GM12872 (cell line): Measurements from ENCODE around the gene EGLN2.

Experiments used
- TF ChIP-seq, protein P1 (sequence below): IDR thresholded peaks from 3 replicates; pipeline ENCODE4 v1.5.1; 2011; ENCODE audit warnings: low read depth, mild to moderate bottlenecking, low read length, moderate library complexity; ENCODE audit not compliant: insufficient read depth

Gene EGLN2

DNA sequence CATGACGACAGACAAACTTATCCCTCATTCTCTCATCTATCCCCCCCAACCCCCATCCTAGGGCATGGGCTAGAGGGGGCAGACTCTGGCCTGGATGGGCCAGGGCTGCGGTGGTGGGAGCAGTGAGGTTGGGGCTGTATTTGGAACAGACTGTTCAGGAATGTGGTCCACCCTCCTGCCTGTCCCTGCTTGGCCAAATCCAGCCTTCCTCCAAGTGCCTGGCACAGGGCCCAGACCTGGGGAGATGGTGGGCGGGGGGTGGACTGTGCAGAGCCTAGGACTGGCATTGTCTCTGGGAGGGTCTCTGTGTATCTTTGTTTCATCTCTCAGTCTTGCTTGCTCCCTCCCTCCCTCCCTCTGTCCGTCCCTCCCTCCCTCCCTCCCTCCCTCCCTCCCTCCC, 14.2 kb downstream of the EGLN2 start:
- TF ChIP-seq, protein P1, sequence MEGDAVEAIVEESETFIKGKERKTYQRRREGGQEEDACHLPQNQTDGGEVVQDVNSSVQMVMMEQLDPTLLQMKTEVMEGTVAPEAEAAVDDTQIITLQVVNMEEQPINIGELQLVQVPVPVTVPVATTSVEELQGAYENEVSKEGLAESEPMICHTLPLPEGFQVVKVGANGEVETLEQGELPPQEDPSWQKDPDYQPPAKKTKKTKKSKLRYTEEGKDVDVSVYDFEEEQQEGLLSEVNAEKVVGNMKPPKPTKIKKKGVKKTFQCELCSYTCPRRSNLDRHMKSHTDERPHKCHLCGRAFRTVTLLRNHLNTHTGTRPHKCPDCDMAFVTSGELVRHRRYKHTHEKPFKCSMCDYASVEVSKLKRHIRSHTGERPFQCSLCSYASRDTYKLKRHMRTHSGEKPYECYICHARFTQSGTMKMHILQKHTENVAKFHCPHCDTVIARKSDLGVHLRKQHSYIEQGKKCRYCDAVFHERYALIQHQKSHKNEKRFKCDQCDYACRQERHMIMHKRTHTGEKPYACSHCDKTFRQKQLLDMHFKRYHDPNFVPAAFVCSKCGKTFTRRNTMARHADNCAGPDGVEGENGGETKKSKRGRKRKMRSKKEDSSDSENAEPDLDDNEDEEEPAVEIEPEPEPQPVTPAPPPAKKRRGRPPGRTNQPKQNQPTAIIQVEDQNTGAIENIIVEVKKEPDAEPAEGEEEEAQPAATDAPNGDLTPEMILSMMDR: no peak

DNA sequence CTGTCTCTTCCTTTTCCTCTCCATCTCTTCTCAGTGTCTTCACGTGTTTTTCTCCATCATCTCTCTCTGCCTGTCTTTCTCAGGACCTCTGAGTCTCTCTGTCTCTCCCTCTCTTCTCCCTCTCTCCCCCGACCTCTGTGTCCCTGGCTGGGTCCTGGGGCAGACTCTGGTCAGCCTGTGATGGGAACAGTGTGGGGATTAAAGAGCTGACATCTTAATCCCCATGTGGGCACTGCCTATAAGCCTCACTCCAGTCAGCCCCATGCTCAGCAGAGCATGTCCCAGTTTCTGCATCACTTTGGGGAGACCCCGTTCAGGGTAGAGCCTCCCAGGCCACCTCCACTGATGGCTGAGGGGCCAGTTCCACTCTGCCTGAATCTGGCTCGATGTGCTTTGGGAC, 16.2 kb downstream of the EGLN2 start:
- TF ChIP-seq, protein P1: no peak

DNA sequence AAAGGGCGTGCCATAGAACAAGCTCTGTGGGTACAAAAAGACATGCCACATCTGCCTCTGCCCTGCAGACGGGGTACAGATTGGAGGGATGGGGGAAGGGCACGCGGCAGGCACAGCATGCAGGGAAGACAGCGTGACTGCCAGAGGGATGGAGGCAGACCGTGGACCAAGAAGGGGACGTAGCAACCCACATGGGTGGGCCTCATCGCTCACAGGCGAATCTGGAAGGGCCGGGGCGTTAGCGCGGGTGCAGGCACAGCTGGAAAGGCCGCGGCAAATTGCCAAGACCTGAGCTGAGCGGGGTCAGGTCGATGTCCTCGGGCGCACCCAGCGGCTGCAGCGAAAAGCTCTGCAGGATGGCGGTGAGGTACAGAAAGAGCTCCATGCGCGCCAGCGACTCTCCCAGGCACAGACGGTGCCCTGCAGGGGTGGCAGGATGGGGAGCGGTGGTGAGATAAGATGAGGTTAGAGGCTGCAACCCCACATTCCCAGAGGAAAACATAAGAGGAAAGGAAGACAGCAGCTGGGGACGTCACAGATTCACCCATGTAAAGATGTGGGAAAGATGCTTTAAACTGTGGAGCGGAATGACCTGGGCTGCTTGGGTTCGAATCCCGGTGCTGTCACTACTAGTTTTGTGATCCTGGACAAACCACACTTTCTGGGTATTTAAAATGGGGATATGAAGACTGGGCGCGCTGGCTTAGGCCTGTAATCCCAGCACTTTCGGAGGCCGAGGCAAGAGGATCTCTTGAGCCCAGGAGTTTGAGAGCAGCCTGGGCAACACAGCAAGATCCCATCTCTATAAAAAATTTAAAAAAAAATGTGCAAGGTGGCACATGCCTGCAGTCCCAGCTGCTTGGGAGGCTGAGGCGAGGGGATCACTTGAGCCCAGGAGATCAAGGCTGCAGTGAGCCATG, 19.7 kb downstream of the EGLN2 start:
- TF ChIP-seq, protein P1: peak; percentile 68

DNA sequence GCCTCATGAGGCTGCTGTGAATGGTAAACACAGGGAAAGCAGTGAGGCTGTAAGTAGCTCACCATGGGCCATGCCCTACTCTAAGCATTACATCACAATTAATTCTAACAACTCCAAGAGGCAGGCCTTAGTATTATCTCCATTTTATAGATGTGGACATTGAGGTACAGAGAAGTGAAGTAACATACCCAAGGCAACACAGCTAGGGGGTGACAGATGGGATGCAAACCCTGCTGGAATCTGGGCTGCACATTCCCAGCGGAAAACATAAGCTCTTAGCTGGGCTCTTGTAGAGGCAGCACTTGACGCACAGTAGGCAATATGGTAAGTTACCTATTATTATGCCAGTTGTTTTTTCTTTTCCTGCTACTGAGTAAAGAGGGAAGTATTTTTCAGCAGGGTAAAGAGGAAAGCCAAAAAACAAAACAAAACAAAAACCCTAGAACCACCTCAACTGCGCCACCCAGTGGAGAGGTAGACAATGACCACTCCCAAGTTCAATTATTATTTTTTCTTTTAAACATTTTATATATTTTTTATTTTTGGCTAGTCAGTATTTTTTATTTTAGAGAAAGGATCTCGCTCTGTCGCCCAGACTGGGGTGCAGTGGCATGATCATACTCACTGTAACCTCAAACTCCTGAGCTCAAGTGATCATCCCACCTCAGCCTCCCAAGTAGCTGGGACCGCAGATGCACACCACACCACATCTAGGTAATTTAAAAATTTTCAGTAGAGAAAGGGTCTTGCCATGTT, 20.7 kb downstream of the EGLN2 start:
- TF ChIP-seq, protein P1: peak; percentile 61

DNA sequence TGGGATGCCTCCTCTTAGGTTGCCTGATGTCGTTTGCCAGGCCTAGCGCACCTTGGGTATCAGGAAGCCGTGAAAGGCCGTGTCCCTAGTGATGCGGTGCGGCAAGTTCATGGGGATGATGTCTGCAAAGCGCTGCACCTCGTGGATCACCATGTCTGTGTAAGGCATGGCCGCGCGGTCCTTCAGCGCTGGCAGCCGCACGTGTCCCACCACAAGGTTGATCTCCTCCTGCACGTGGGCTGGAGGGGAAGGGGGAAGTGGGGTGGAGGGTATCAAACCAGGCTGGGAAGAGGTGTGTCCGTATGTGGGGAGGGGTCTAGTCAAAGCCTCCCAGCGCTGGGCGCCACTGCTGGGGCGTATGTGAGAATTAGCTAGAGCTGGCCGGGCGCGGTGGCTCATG, 23.2 kb downstream of the EGLN2 start:
- TF ChIP-seq, protein P1: no peak

DNA sequence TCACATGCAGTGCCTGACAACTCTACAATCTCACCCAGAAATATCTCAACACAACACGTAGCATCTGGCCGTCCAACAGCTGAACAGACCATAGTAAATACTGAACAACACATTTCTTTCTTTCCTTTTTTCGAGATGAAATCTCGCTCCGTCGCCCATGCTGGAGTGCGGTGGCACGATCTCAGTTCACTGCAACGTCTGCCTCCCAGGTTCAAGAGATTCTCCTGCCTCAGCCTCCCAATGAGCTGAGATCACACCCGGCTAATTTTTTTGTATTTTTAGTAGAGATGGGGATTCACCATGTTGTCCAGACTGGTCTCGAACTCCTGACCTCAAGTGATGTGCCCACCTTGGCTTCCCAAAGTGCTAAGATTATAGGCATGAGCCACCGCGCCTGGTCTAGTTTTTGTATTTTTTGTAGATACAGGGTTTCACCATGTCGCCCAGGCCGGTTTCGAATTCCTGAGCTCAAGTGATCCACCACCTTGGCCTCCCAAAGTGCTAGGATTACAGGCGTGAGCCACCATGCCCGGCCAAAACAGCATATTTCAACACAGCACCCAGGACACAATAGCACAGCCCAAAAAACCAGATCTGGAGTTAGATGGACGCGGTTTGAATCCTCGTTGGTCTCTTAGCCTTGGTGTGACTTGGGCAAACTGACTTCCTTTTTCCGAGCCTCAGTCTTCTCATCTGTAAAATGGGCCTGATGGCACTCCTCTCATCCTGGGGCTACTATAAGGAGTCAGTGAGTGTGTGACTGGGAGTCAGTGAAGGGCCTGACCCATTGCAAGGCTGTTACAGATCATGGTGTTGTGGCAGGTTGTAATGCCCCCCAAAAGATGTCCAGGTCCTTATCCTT, 28.6 kb downstream of the EGLN2 start:
- TF ChIP-seq, protein P1: no peak

DNA sequence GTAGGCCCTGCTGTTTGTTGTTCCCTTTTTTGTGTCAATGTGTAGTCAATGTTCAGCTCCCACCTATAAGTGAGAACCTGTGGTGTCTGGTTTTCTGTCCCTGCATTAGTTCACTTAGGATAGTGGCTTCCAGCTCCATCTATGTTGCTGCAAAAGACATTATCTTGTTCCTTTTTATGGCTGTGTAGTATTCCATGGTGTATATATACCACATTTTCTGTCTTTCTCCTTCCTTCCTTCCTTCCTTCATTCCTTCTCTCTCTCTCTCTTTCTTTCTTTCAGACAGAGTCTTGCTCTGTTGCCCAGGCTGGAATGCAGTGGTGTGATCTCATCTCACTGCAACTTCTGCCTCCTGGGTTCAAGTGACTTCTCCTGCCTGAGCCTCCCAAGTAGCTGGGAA, 30.2 kb downstream of the EGLN2 start:
- TF ChIP-seq, protein P1: no peak
